ENCODE data around the gene GRIA3. TPM values are rescaled to one million over a fixed set of nuclear protein-coding genes. Genes with fewer than 3 reads are reported as not detected.

The GRIA3 gene
- total and polyA plus RNA-seq, 4 experiments from 2014 or later, result not detected

DNA sequence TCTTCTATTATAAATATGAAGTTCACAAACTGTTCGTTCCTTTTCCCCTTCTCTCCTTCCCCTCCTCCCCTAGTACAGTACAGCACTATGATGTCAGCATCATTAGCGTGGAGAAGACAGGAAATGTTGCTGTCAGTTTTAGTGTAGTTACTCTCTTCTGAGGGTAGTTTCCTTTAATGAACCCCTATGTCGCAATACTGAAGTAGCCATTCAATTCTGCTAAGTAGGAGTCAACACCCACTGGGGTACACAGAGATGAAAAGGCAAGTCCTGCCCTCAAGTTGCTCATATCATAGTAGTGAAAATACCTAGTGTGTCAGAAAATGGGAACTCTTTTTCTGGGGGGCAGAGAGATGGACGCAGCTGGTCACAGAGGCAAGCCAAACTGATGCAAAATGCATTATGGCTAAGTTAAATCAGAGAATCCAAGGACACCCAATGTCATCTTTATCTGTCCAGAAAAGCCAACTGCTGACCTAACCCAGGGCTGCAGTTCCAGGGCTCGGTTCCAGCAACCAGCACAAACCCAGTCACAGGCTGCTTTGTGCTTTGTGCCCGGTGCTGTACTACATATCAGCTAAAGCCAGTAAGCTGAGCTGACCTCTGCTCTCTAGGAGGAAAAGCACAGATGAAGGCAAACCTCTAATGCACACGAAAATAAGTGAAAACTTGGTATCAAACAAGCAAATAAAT, 31.5 kb downstream of the GRIA3 start:
- peaks cover 0 to 2% (median 0%) of the 10 kb centered on the region in 8 donors for H3K9me3 Mint-ChIP-seq
- H3K4me3 Mint-ChIP-seq, result no peak overlapping the region
- no peak for DNase-seq
- POLR2A ChIA-PET (ENCODE audit: partially characterized antibody), result no interaction called here
- intact Hi-C loops (cut with micrococcal nuclease), result no loop called here
- H3K27me3 ChIP-seq (ENCODE audit: insufficient read depth, low read length), result no peaks in the 10 kb centered on the region
- CTCF ChIA-PET (ENCODE audit: partially characterized antibody), result no interaction called here
- H3K27ac ChIP-seq (ENCODE audit: low read depth, low read length), result no peak overlapping the region
- H3K4me1 ChIP-seq (ENCODE audit: insufficient read depth, low read length), result no peaks in the 10 kb centered on the region
- H3K27ac Mint-ChIP-seq, result no peak overlapping the region
- no peaks in the 10 kb centered on the region for H3K36me3 ChIP-seq (ENCODE audit: insufficient read depth, low read length)
- no peaks in the 10 kb centered on the region for H3K4me1 Mint-ChIP-seq
- H3K27me3 Mint-ChIP-seq, result no peaks in the 10 kb centered on the region
- H3K9me3 ChIP-seq (ENCODE audit: control insufficient read depth in 1 of 2, low read length in 2 of 2), result no peaks in the 10 kb centered on the region
- no peaks in the 10 kb centered on the region for H3K36me3 Mint-ChIP-seq
- H3K4me3 ChIP-seq (ENCODE audit: low read length in 2 of 2), result no peak overlapping the region

DNA sequence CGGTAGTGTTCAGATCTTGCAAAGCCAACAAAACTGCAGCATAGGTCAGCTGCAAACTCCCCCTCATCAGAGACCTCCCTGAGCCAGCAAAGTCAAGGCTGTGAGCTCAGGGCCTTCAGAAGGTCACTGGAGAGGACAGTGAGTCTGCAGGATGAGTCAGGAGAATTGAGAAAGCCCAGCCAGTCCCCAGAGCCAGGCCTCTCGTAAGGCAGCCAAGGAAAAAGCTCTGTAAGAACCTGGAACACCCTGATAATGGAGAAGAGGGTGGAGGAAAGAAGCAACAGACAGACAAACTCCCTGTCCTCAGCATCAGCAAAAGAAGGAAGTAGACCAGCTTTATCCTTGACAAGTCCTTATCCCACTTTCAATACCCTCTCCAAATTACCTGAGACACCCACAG, 33.0 kb downstream of the GRIA3 start:
- CTCF ChIA-PET (ENCODE audit: partially characterized antibody), result no interaction called here
- intact Hi-C loops (cut with micrococcal nuclease), result no loop called here
- POLR2A ChIA-PET (ENCODE audit: partially characterized antibody), result no interaction called here

DNA sequence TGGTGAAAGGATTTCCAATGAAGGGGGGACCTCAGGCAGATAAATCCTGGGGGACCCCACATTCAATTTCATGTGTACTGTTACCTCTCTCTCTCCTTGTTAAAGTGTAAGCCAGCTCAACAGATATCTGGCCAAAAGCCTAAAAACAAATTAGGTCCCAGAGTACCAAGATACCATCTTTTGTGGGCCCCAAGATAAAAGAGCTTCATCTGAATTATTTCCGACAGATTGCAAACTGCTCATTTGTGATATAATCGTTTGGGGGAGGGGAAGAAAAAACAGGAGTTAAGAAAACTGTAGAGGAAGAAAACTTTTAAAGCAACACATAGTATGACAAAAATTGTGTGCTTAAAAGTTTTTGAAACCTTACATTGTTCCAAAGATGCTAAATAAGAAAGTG, 33.6 kb downstream of the GRIA3 start:
- Histone ChIP-seq H3K27me3 (ENCODE audit: insufficient read depth, low read length) (no peaks in the 10 kb centered on the region), H3K36me3 (ENCODE audit: insufficient read depth, low read length) (no peaks in the 10 kb centered on the region), H3K9me3 (ENCODE audit: control insufficient read depth in 1 of 2, low read length in 2 of 2) (no peaks in the 10 kb centered on the region), H3K27ac (ENCODE audit: low read depth, low read length) (no peak overlapping the region), H3K4me1 (ENCODE audit: insufficient read depth, low read length) (no peaks in the 10 kb centered on the region), H3K4me3 (ENCODE audit: low read length in 2 of 2) (no peak overlapping the region)
- Mint-ChIP-seq H3K4me1 (no peaks in the 10 kb centered on the region), H3K27me3 (no peaks in the 10 kb centered on the region), H3K4me3 (no peak overlapping the region), H3K36me3 (no peaks in the 10 kb centered on the region), H3K27ac (no peak overlapping the region), H3K9me3 (peaks cover 0 to 2% (median 0%) of the 10 kb centered on the region in 8 donors)
- CTCF ChIA-PET (ENCODE audit: partially characterized antibody), result no interaction called here
- POLR2A ChIA-PET (ENCODE audit: partially characterized antibody), result no interaction called here
- intact Hi-C loops (cut with micrococcal nuclease), result no loop called here
- no peak for DNase-seq

More for the DNA sequence above, 33.0 kb downstream of the GRIA3 start:
- Histone ChIP-seq H3K36me3 (ENCODE audit: insufficient read depth, low read length) (no peaks in the 10 kb centered on the region), H3K4me1 (ENCODE audit: insufficient read depth, low read length) (no peaks in the 10 kb centered on the region), H3K4me3 (ENCODE audit: low read length in 2 of 2) (no peak overlapping the region), H3K27me3 (ENCODE audit: insufficient read depth, low read length) (no peaks in the 10 kb centered on the region), H3K27ac (ENCODE audit: low read depth, low read length) (no peak overlapping the region), H3K9me3 (ENCODE audit: control insufficient read depth in 1 of 2, low read length in 2 of 2) (no peaks in the 10 kb centered on the region)
- no peak for DNase-seq
- Mint-ChIP-seq H3K27ac (no peak overlapping the region), H3K36me3 (no peaks in the 10 kb centered on the region), H3K27me3 (no peaks in the 10 kb centered on the region), H3K4me3 (no peak overlapping the region), H3K4me1 (no peaks in the 10 kb centered on the region), H3K9me3 (peaks cover 0 to 2% (median 0%) of the 10 kb centered on the region in 8 donors)

DNA sequence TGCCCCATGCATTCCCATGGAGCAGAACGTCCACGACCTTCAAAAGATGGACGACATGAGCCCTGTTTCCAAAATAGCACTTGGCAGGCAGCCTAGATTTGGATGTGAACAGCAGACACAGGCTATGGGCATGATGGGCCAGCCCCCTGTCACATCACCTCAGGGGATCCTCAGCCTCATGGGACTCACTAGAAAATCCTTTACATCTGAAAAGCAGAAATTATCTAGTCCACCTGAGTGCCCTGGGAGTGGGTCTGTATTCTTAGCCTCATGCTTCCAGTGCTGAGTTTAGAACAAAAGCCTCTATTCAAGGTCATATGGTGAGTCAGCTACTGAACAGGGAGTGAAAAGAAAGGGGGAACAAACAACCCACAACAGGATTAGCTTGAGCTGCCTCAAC, 35.8 kb downstream of the GRIA3 start:
- Mint-ChIP-seq H3K27me3 (no peaks in the 10 kb centered on the region), H3K9me3 (peaks cover 0 to 2% (median 0%) of the 10 kb centered on the region in 8 donors), H3K27ac (no peak overlapping the region), H3K4me3 (no peak overlapping the region), H3K4me1 (no peaks in the 10 kb centered on the region), H3K36me3 (no peaks in the 10 kb centered on the region)
- H3K4me3 ChIP-seq (ENCODE audit: low read length in 2 of 2), result no peak overlapping the region
- no peak overlapping the region for H3K27ac ChIP-seq (ENCODE audit: low read depth, low read length)
- no peaks in the 10 kb centered on the region for H3K27me3 ChIP-seq (ENCODE audit: insufficient read depth, low read length)
- intact Hi-C loops (cut with micrococcal nuclease), result no loop called here
- H3K9me3 ChIP-seq (ENCODE audit: control insufficient read depth in 1 of 2, low read length in 2 of 2), result no peaks in the 10 kb centered on the region
- no peaks in the 10 kb centered on the region for H3K36me3 ChIP-seq (ENCODE audit: insufficient read depth, low read length)
- DNase-seq, result no peak
- CTCF ChIA-PET (ENCODE audit: partially characterized antibody), result no interaction called here
- H3K4me1 ChIP-seq (ENCODE audit: insufficient read depth, low read length), result no peaks in the 10 kb centered on the region
- POLR2A ChIA-PET (ENCODE audit: partially characterized antibody), result no interaction called here

DNA sequence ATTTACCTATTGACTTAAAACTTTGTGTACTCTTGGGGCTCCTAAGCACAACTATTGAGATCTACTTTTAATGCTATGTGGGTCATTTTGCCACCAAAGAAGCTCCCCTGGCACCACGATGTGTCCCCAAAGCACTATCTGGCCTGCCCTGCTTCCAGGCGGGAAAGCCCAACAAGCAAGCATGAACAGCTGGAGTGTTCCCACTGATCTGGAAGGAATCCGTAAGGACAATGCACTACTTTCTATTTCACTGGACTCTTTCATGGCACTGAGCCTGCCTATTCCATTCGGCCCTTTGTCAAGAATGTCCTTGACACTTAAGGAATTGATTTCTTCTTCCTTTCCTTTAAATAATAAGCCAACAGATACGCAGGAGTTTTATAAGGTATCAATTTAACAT, 38.8 kb downstream of the GRIA3 start:
- DNase-seq, result no peak
- Mint-ChIP-seq H3K9me3 (no peaks in the 10 kb centered on the region), H3K36me3 (no peaks in the 10 kb centered on the region), H3K4me1 (no peaks in the 10 kb centered on the region), H3K27ac (no peak overlapping the region), H3K4me3 (no peak overlapping the region), H3K27me3 (no peaks in the 10 kb centered on the region)
- Histone ChIP-seq H3K36me3 (ENCODE audit: insufficient read depth, low read length) (no peaks in the 10 kb centered on the region), H3K27ac (ENCODE audit: low read depth, low read length) (no peak overlapping the region), H3K4me3 (ENCODE audit: low read length in 2 of 2) (no peak overlapping the region), H3K27me3 (ENCODE audit: insufficient read depth, low read length) (no peaks in the 10 kb centered on the region), H3K9me3 (ENCODE audit: control insufficient read depth in 1 of 2, low read length in 2 of 2) (no peaks in the 10 kb centered on the region), H3K4me1 (ENCODE audit: insufficient read depth, low read length) (no peaks in the 10 kb centered on the region)
- POLR2A ChIA-PET (ENCODE audit: partially characterized antibody), result no interaction called here
- CTCF ChIA-PET (ENCODE audit: partially characterized antibody), result no interaction called here
- intact Hi-C loops (cut with micrococcal nuclease), result no loop called here

DNA sequence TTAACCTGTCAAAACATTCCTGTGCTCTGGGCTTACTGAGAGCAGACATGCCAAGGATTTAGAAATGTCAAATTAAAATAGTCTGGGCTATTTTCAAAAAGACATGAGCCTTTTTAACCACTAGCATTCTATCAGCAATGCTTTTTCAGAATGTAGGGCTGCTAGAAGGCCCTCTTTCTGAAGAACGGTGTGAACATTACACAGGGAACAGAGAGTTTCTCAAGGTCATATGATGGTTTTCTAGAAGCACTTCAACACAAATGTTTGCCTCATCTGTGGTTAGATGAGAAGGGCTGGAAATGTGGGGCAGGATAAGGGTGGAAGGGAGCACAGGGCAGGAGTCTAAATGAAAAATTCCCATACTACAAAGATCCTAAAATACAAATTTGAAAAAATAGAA, 39.3 kb downstream of the GRIA3 start:
- CTCF ChIA-PET (ENCODE audit: partially characterized antibody), result no interaction called here
- H3K27ac Mint-ChIP-seq, result no peak overlapping the region
- no peak for DNase-seq

DNA sequence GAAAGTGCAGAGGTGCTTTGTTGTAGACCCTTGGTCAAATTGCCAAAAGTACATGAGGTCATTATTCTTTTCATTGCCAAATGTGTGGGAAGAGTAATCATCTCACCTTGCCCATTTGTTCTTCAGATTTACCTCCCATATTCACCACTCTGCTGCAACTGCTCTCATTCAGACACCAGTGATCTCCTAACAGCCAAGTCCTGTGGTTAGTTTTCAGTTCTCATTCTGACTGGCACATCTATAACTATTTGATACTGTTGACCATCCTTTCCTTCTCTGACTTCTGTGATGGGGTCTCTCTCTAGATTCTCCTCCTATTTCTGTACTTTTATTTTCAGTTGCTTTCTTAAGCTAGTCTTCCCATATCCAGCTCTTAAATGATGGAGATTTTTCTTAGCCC, 39.8 kb downstream of the GRIA3 start:
- POLR2A ChIA-PET (ENCODE audit: partially characterized antibody), result no interaction called here
- DNase-seq, result no peak
- Histone ChIP-seq H3K4me1 (ENCODE audit: insufficient read depth, low read length) (no peaks in the 10 kb centered on the region), H3K27ac (ENCODE audit: low read depth, low read length) (no peak overlapping the region), H3K27me3 (ENCODE audit: insufficient read depth, low read length) (no peaks in the 10 kb centered on the region), H3K4me3 (ENCODE audit: low read length in 2 of 2) (no peak overlapping the region), H3K9me3 (ENCODE audit: control insufficient read depth in 1 of 2, low read length in 2 of 2) (no peaks in the 10 kb centered on the region), H3K36me3 (ENCODE audit: insufficient read depth, low read length) (no peaks in the 10 kb centered on the region)
- CTCF ChIA-PET (ENCODE audit: partially characterized antibody), result no interaction called here
- Mint-ChIP-seq H3K4me3 (no peak overlapping the region), H3K36me3 (no peaks in the 10 kb centered on the region), H3K27ac (no peak overlapping the region), H3K27me3 (no peaks in the 10 kb centered on the region), H3K4me1 (no peaks in the 10 kb centered on the region), H3K9me3 (no peaks in the 10 kb centered on the region)
- intact Hi-C loops (cut with micrococcal nuclease), result no loop called here

More for the DNA sequence above, 39.3 kb downstream of the GRIA3 start:
- Mint-ChIP-seq H3K4me3 (no peak overlapping the region), H3K4me1 (no peaks in the 10 kb centered on the region), H3K27me3 (no peaks in the 10 kb centered on the region), H3K9me3 (no peaks in the 10 kb centered on the region), H3K36me3 (no peaks in the 10 kb centered on the region)
- intact Hi-C loops (cut with micrococcal nuclease), result no loop called here
- POLR2A ChIA-PET (ENCODE audit: partially characterized antibody), result no interaction called here
- Histone ChIP-seq H3K27ac (ENCODE audit: low read depth, low read length) (no peak overlapping the region), H3K4me1 (ENCODE audit: insufficient read depth, low read length) (no peaks in the 10 kb centered on the region), H3K36me3 (ENCODE audit: insufficient read depth, low read length) (no peaks in the 10 kb centered on the region), H3K9me3 (ENCODE audit: control insufficient read depth in 1 of 2, low read length in 2 of 2) (no peaks in the 10 kb centered on the region), H3K27me3 (ENCODE audit: insufficient read depth, low read length) (no peaks in the 10 kb centered on the region), H3K4me3 (ENCODE audit: low read length in 2 of 2) (no peak overlapping the region)

DNA sequence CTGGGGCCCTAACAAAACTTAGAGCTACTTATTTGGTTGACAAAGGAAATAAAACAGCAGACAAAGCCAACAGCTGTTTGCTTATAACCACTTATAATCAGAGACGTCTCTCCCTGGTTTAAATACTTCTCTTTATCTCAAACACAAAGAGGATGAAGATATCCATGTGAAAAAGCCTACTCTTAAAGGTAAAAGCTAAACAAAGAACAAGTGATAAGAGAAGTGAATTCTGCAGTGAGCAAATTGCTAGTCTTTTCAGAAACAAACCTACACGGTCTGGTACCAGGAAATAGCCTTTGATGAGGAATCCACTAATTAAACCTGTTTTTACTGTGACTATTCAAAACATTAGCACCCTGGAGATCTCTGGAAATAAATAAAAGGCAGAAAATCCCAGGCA, 46.7 kb downstream of the GRIA3 start:
- Mint-ChIP-seq H3K27ac (no peak overlapping the region), H3K4me3 (no peak overlapping the region), H3K27me3 (peaks cover 0 to 1% of the 10 kb centered on the region in 2 donors), H3K4me1 (no peaks in the 10 kb centered on the region), H3K36me3 (no peaks in the 10 kb centered on the region), H3K9me3 (no peaks in the 10 kb centered on the region)
- Histone ChIP-seq H3K27ac (ENCODE audit: low read depth, low read length) (no peak overlapping the region), H3K36me3 (ENCODE audit: insufficient read depth, low read length) (no peaks in the 10 kb centered on the region), H3K9me3 (ENCODE audit: control insufficient read depth in 1 of 2, low read length in 2 of 2) (no peaks in the 10 kb centered on the region), H3K27me3 (ENCODE audit: insufficient read depth, low read length) (no peaks in the 10 kb centered on the region), H3K4me1 (ENCODE audit: insufficient read depth, low read length) (no peaks in the 10 kb centered on the region), H3K4me3 (ENCODE audit: low read length in 2 of 2) (no peak overlapping the region)
- ChIA-PET POLR2A (ENCODE audit: partially characterized antibody) (no interaction called here), CTCF (ENCODE audit: partially characterized antibody) (no interaction called here)
- intact Hi-C loops (cut with micrococcal nuclease), result no loop called here
- DNase-seq, result no peak
